Kidney tubule cell (primary cell): ENCODE data around the gene CCDC134.

Experiments used
- DNase-seq: peaks from one replicate; pipeline ENCODE4 v3.0.0-alpha.2; 2018; ENCODE audit warnings: low spot score

The CCDC134 gene

DNA sequence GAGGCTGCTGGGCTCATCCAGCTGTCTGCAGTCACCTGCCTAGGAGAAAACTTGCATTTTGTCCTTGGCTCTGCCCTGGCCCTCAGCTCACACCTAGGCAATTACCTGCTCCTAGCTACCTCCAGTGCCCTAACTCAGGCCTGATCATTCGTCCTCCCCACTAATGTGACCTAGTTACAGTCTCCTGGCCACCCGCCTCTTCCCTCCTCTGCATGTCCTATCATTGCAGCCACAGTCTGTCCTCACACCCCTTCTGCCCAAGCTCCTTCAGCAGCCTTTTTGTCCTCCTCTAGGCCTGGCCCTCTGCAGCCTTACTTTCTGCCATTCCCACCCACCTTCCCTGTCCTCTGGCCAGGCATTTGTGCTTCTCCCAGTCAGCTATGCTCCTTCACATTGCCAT, 17.7 kb upstream of the CCDC134 start:
- no peak for DNase-seq

DNA sequence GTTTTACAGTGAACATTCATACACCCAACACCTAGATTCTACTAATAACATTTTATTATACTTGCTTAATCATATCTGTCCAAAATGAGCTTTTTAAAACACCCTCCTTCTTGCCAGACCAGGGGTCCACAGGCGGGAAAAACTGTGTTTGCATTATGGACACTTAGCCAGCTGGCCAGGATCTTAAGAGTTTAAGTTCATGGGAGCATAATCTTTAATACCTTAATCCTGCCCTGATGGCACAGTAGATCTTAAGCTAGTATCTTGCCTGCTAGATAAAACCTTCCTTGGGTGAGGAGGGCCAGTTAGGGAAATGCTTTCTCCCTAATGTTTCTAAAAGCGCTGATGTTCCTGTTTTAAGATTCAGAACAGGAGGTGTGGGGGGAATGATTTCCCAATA, 13.1 kb upstream of the CCDC134 start:
- DNase-seq = no peak

DNA sequence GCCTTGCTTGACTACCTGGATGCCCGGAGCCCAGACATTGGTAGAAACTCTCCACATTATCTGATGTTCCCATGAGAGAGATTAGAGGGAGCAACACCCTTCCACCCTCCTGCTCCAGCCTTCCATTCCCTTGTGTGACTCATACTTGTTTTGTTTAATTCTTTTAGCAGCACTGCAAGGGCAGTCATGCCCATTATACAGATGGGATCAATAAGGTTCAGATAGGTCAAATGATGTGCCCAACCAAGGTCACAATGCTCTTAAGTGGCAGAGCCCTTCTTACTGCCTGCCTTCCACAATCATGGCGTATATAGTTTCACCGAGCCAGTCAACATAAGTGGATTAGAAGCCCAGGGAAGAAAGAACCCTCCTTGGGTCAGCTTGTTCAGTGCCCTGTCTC, 6.6 kb upstream of the CCDC134 start:
- no peak for DNase-seq

GRCh38 chr22:41798736-41799135, 1.7 kb upstream of the CCDC134 start:
- no peak for DNase-seq

GRCh38 chr22:41799486-41800347, 762 bp upstream of the CCDC134 start:
- peak; percentile 21 for DNase-seq

- peak; percentile 6 for DNase-seq
Observed at GRCh38 chr22:41801147-41801819, 804 bp downstream of the CCDC134 start.

GRCh38 chr22:41801886-41802285, 1.4 kb downstream of the CCDC134 start:
- DNase-seq = no peak

- no peak for DNase-seq
Observed at GRCh38 chr22:41805639-41806038, 5.2 kb downstream of the CCDC134 start.

GRCh38 chr22:41808400-41808799, 7.9 kb downstream of the CCDC134 start:
- DNase-seq = no peak

DNA sequence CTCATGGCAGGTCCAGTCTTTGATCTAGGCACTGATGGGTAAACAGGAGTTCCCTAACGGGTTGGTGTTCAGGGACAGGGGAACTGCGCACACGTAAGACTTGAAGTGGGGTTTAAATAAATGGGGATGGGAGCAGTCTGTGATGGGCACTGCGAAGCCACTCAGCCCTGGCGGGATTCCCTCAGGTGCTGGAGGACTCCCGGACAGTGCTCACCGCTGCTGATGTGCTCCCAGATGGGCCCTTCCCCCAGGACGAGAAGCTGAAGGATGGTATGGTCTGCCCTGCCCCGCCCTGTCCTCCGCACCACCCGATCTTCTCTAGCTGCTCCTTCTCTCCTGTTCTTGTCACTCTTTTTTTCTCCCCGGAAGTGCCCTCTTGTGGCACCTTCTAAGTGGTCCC, 9.5 kb downstream of the CCDC134 start:
- no peak for DNase-seq

DNA sequence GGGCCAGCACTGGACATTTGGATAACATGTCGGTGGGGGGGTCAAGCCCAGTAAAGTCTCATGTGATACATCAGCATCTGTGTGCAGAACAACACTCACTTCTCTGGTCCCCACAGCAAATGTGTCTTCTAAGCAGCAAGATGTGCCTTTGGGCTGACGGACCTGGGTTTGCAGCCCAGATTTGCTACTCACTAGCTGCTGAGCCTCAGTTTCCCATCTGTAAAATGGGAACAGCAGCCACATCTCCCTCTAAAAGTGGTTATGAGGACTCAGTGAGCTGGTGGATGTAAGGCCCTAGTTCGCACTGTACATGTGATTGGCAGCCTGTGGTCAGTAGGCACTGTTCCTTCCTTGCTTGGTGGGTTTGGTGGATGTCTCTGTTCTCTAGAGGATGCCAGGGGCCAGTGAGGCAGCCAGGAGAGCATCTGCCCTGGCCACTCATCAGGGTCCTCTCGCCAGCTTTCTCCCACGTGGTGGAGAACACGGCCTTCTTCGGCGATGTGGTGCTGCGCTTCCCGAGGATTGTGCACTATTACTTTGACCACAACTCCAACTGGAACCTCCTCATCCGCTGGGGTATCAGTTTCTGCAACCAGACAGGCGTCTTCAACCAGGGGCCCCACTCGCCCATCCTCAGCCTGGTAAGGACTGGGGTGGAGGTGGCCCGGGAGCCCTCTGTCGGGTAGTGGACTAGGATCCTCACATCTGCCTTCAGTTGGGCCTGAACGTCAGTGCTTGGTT, 12.5 kb downstream of the CCDC134 start:
- DNase-seq = no peak

- no peak for DNase-seq
Observed at GRCh38 chr22:41813726-41814410, 13.4 kb downstream of the CCDC134 start.

DNA sequence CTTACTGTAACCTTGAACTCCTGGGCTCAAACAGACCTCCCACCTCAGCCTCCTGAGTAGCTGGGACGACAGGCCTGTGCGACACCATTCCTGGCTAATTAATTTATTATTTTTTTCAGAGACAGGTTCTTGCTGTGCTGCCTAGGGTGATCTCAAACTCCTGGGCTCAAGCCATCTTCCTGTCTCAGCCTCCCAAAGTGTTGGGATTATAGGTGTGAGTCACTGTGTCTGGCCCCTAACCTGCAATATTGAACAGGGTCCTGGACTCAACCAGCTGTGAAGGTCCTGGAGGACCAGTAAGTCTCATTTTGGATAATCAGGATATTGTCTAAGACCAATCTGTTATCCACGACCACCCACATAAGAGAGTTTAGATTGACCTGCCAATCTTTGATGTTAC, 15.2 kb downstream of the CCDC134 start:
- DNase-seq = no peak

GRCh38 chr22:41816241-41816640, 15.8 kb downstream of the CCDC134 start:
- no peak for DNase-seq

DNA sequence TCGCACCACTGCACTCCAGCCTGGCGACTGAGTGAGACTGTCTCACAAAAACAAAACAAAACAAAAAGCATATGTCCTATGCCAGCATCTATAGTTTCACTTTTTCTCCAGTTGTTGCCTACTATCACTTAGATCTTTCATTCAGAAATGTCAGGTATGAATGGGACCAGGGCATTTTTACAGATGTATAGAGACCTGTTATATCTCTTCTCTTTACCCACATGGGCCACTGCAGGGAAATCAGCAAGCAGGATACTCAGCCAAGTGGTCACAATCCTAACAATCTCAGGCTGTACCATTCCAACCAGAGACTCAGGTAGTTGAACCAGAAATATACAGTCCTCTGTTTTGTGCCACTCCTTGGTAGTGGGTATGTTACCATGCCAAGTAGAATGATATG, 16.4 kb downstream of the CCDC134 start:
- DNase-seq = no peak

DNA sequence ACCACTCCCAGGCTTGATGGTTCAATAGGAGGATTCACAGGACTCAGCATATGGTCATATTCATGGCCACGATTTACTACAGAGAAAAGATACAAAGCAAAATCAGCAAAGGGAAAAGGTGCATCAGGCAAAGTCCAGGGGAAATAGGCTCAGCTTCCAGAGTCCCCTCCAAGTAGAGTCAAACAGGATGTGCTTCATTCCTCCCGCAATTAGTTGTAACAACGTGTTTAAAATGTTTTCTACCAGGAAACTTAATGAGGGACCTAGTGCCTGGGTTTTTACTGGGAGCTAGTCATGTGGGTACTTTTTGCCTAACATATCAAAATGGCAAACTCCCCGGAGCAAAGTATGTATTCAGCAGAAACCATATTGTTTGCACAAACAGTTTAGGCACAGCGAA, 17.5 kb downstream of the CCDC134 start:
- no peak for DNase-seq

- DNase-seq = no peak
Observed at GRCh38 chr22:41818596-41818995, 18.1 kb downstream of the CCDC134 start.

DNA sequence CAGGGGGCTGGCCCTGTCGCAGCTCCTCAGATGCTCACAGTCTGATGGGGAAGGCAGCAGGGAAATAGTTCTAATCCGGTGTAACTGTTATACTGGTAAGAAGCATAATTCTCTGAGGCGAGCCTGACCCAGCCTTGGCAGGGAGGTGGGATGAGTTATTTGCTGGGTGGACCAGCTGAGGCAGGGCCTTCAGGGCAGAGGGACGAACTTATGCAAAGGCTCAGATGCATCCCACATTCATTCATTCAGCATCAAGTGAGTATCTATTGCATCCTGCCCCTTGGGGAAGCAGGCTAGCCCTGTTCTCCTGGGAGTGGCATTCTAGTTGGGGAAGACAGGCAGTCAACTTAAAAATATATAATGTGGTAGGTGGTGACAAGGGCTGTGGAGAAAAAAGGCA, 18.8 kb downstream of the CCDC134 start:
- DNase-seq = no peak

DNA sequence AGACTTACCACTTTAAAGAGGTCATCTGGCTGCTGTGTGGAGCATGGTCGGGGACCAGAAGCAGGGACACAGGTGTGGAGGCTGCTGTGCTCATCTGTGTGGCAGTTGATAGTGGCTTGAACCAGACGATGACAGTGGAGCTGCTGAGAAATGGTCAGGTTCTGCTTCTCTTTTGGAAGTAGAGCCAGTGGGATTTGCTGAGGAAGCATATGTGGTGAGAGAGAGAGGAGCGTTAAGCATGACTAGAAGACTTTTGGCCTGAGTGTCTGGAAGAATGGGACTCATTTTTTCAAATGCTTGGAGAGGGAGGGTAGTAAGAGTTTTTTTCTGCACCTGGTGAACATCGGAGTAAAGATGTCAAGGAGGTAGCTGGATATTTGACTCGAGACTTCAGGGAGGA, 20.0 kb downstream of the CCDC134 start:
- no peak for DNase-seq

DNA sequence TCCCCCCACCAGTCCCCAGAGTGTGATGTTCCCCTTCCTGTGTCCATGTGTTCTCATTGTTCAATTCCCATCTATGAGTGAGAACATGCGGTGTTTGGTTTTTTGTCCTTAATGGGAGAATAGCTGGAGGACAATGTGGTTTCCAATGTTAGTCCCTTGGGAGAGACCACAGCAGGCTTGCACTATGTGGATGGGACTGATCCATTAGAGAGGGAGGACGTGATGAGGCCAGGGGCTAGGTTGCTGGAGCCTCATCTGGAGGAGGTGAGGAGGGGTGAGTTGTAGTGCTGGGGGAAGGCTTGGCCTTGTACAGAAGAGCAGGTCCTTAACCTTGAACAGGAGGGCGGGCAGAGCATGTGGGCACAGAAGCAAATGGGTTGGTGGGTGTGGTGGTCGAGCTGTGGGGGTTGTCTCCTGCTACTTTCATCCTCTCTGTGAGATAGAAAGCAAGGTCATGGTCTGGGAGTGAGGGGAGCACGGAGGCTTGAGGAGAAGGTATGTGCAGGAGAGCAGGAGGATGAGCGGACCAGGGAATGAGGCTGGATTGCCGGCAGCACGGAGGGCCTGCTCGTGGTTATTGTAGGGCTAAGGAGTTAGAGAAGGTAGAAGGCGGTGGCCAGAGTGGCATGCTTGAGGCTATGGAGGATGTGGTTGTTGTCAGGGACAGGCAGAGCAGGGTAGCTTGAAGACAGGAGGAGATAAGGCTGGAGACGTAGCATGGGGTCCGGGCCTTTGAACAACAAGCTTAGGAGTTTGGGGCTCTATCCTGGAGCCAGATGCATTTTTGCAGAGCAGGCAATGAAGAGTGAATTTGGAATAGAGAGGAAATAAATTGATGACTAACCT, 21.2 kb downstream of the CCDC134 start:
- no peak for DNase-seq

GRCh38 chr22:41822317-41823057, 22.0 kb downstream of the CCDC134 start:
- DNase-seq = peak; percentile 93
